Thyroid gland (tissue), 4 donors: ENCODE results near the gene CDK3. TPM values are rescaled to one million over a fixed set of nuclear protein-coding genes. Genes with fewer than 3 reads are reported as not detected.

Experiments used
- DNase-seq, 2 donors: peaks; one replicate each; pipeline ENCODE4 v3.0.0-alpha.2; 2019
- H3K27ac ChIP-seq, 3 donors: fragments of 200-600 bp; sonication (generic); 1 replicate in 2 of 3; 2 replicates in 1 of 3; pipeline ENCODE4 v1.5.1; 2016 to 2019; ENCODE audit warnings: mild to moderate bottlenecking in 1 of 3, moderate library complexity in 1 of 3
- H3K27me3 ChIP-seq: fragments of 200-600 bp; sonication (generic); one replicate; pipeline ENCODE4 v1.5.1; 2019
- H3K36me3 ChIP-seq, 2 donors: fragments of 200-600 bp; sonication (generic); one replicate each; pipeline ENCODE4 v1.5.1; 2016 to 2019
- H3K4me1 ChIP-seq, 2 donors: fragments of 200-600 bp; sonication (generic); one replicate each; pipeline ENCODE4 v1.5.1; 2017 to 2019
- H3K4me3 ChIP-seq, 3 donors: fragments of 200-600 bp; sonication (generic); replicated peaks in 1 of 3; 1 replicate in 2 of 3; 2 replicates in 1 of 3; pipeline ENCODE4 v1.5.1; 2016; ENCODE audit warnings: mild to moderate bottlenecking in 1 of 3
- H3K9me3 ChIP-seq: fragments of 200-600 bp; sonication (generic); one replicate; pipeline ENCODE4 v1.5.1; 2017
- POLR2A ChIP-seq, 2 donors: fragments of 450-650 bp; IDR thresholded peaks; one replicate each; pipeline ENCODE4 v1.6.1; 2017; ENCODE audit warnings: antibody characterized with exemption in 2 of 2, mild to moderate bottlenecking in 2 of 2, moderate library complexity in 1 of 2
- WGBS, 2 donors: methylation state at CpG; one replicate each; pipeline ENCODE4 v1.1.5; 2017; 5-methylcytosine and 5-hydroxymethylcytosine counted together
- intact Hi-C: fragments of 100-400 bp; cut with DNase I; formaldehyde crosslinking; loops from one replicate; pipeline ENCODE4 v1.15.1; 2023
- total RNA-seq, 4 donors: library from RNA; depleted of rRNA; stranded (reverse); fragments of >200 nt; gene quantifications; one replicate each; pipeline ENCODE4 v1.2.3, GENCODE V29; 2016
- TF ChIP-seq, protein P1 (sequence below), 6 experiments: fragments of 200-600 bp in 3 of 6; fragments of 450-650 bp in 3 of 6; sonication (generic) in 3 of 6; IDR thresholded peaks; one replicate each; pipeline ENCODE4 v1.5.1; 2016 to 2019; ENCODE audit warnings: antibody characterized with exemption in 6 of 6, mild to moderate bottlenecking in 2 of 6, inconsistent platforms in 1 of 6, moderate library complexity in 1 of 6

CDK3 gene
- total RNA-seq, 4 donors from 2014 or later, result 3.1 to 9.7 (median 9.3) TPM

DNA sequence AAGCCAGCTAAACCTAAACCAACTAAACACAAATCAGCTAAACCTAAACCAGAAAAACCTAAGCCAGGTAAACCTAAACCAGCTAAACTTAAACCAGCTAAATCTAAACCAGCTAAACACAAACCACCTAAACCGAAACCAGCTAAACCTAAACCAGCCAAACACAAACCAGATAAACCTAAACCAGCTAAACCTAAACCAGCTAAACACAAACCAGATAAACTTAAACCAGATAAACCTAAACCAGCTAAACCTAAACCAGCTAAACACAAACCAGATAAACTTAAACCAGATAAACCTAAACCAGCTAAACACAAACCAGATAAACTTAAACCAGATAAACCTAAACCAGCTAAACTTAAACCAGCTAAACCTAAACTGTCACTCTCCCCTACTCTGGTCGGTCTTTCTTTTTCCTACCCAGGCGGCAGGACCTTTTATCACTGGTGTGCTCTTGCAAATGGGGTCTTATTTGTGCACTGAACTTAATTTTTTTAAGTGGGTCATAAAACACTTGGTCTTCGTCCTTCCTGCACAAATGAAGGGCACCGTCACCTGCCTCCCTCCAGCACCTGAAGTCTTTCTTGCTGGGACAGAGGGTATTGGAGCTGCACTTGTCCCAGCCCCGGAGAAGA is 19.3 kb downstream of the CDK3 start:
- peaks cover 0 to 5% of the 10 kb centered on the region in 2 donors for H3K36me3 ChIP-seq
- no peak overlapping the region for H3K4me3 ChIP-seq
- H3K27ac ChIP-seq, result no peak overlapping the region
- no peaks in the 10 kb centered on the region for H3K9me3 ChIP-seq
- no peak for TF ChIP-seq POLR2A (IDR thresholded peaks at IDR 0.05)
- TF ChIP-seq, protein P1, sequence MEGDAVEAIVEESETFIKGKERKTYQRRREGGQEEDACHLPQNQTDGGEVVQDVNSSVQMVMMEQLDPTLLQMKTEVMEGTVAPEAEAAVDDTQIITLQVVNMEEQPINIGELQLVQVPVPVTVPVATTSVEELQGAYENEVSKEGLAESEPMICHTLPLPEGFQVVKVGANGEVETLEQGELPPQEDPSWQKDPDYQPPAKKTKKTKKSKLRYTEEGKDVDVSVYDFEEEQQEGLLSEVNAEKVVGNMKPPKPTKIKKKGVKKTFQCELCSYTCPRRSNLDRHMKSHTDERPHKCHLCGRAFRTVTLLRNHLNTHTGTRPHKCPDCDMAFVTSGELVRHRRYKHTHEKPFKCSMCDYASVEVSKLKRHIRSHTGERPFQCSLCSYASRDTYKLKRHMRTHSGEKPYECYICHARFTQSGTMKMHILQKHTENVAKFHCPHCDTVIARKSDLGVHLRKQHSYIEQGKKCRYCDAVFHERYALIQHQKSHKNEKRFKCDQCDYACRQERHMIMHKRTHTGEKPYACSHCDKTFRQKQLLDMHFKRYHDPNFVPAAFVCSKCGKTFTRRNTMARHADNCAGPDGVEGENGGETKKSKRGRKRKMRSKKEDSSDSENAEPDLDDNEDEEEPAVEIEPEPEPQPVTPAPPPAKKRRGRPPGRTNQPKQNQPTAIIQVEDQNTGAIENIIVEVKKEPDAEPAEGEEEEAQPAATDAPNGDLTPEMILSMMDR (IDR thresholded peaks at IDR 0.05), result no peak
- WGBS, 2 donors, result 85% methylated on average over 6 of the region's 6 CpGs
- H3K27me3 ChIP-seq, result no peaks in the 10 kb centered on the region
- intact Hi-C loops, result no loop called here
- no peak for DNase-seq
- H3K4me1 ChIP-seq, result no peaks in the 10 kb centered on the region

DNA sequence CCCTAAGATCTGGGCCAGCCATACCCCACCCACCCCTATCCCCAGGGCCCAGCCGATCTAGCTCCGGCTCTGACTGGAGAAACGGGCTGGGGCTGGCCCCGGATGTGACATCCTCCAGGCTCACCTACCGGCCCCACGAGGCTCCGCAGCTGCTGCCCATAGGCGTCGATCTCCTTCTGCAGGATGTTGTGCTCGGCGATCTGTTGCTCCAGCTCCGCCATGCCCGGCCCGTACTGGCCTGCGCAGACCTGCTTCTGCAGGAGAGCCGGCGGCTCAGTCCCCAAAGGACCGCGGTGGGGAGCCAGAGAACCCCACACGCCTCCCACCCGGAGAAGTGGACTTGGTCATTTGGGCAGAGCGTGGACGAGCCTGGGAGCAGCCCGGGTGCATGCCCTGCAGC is 21.6 kb downstream of the CDK3 start:
- Histone ChIP-seq H3K27ac (no peak overlapping the region), H3K9me3 (no peaks in the 10 kb centered on the region), H3K36me3 (peaks cover 0 to 5% of the 10 kb centered on the region in 2 donors), H3K27me3 (no peaks in the 10 kb centered on the region), H3K4me1 (peaks cover 5% of the 10 kb centered on the region in 2 donors), H3K4me3 (no peak overlapping the region)
- WGBS, 2 donors, result 86% methylated on average over 22 of the region's 24 CpGs; no CpG with 5 or more reads in 1 of the 2 donors
- intact Hi-C loops, result no loop called here
- no peak for TF ChIP-seq POLR2A (IDR thresholded peaks at IDR 0.05)
- TF ChIP-seq, protein P1 (IDR thresholded peaks at IDR 0.05), result no peak
- DNase-seq, result no peak

DNA sequence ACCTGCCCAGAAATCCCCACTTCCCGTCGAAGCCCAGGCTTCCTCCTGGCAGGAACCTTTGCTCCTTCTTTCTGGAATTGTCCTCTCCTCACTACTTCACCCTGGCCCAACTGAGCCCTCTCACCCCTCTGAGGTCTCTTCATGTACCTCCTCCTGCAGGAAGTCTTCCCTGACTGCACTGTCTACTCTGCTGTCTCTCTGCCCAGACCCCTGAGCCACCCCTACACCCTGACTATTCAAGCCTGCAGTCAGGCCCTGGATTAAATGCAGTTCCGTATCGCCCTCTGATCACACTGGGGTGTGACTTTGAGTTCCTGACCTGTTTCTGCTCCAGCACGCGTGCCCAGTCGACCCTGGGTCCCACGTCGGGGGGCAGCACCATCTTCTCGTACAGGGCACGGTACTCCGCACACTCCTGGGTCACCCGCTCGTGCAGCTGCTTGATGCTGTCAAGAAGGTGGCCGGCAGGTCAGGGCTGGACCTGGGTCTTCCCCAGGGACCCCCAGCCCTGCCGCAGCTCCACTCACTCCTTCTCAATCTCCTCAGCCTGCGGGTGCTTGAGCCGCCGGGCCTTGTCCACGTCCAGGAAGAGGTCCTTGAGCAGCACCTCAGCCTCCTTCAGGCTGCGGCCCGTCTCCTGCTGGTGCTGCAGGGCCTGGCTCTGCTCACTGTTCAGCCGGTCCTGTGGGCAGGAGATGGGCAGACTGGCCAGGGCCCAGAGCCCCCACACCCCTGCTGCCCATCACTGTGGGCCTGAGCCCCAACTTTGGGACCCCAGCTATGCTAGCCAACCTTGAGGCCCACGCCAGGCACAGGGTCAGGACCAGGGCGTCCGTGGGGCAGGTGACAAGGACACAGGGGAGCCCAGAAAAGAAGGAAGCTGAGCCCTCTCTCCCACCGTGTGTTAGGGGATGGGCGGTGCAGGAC is 22.6 kb downstream of the CDK3 start:
- no peaks in the 10 kb centered on the region for H3K27me3 ChIP-seq
- intact Hi-C loops, result no loop called here
- H3K27ac ChIP-seq, result no peak overlapping the region
- WGBS, 2 donors, result 90 to 91% methylated on average over 17 to 24 of the region's 28 CpGs
- no peak for TF ChIP-seq POLR2A (IDR thresholded peaks at IDR 0.05)
- TF ChIP-seq, protein P1 (IDR thresholded peaks at IDR 0.05), result no peak
- H3K4me3 ChIP-seq, result no peak overlapping the region
- H3K36me3 ChIP-seq, result peaks cover 0 to 3% of the 10 kb centered on the region in 2 donors
- no peaks in the 10 kb centered on the region for H3K9me3 ChIP-seq
- peaks cover 9 to 11% of the 10 kb centered on the region in 2 donors for H3K4me1 ChIP-seq
- DNase-seq, result no peak

DNA sequence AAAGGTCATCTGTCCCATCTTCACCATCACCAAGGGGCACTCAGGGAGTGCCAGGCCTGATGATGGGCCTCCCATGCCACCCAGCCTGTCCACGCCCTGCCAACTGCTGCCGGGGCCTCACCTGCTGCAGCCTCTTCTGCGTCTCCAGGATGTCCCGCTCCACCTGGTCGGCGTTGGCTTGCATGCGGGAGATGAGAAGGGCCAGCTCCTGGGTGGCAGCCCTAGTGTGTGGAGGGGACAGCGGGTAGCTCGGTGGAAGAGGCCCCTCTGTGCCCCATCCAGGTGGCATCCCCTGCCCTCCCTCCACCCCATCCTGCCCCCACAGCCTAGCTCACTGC is 23.2 kb downstream of the CDK3 start:
- TF ChIP-seq, protein P1 (IDR thresholded peaks at IDR 0.05), result no peak
- TF ChIP-seq POLR2A (IDR thresholded peaks at IDR 0.05), result no peak
- Histone ChIP-seq H3K4me1 (peaks cover 9 to 11% of the 10 kb centered on the region in 2 donors), H3K9me3 (no peaks in the 10 kb centered on the region), H3K27ac (no peak overlapping the region), H3K4me3 (no peak overlapping the region), H3K36me3 (peaks cover 0 to 3% of the 10 kb centered on the region in 2 donors), H3K27me3 (no peaks in the 10 kb centered on the region)
- WGBS, 2 donors, result 88 to 93% methylated on average over 5 to 9 of the region's 9 CpGs
- no peak for DNase-seq
- intact Hi-C loops, result no loop called here

DNA sequence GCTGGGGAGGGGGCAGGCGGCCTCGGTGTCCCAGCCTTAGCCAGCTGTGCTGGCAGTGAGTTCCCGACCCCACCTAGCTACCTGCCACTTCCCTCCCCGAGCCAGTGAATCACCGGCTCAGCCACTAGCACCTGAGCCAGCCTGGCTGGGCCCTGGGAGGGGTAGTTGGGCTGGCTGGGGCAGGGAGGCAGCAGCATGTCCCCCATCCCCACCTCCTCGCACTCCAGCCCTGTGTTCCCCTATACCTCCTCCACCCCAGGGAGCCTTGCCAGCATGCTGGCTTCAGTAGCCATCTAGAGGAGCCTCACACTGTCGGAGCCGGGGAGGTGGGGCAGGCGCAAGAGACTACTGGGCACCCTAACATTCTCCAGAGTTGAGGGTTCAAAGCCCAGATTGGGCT is 23.7 kb downstream of the CDK3 start:
- 76 to 93% methylated on average over 7 of the region's 9 CpGs for WGBS, 2 donors
- DNase-seq, result no peak
- intact Hi-C loops, result no loop called here
- Histone ChIP-seq H3K9me3 (no peaks in the 10 kb centered on the region), H3K27ac (no peak overlapping the region), H3K4me1 (peaks cover 9 to 11% of the 10 kb centered on the region in 2 donors), H3K27me3 (no peaks in the 10 kb centered on the region), H3K4me3 (no peak overlapping the region), H3K36me3 (peaks cover 0 to 3% of the 10 kb centered on the region in 2 donors)
- TF ChIP-seq POLR2A (IDR thresholded peaks at IDR 0.05), result no peak
- TF ChIP-seq, protein P1 (IDR thresholded peaks at IDR 0.05), result no peak
